HK-2 (cell line): Measurements from ENCODE around the gene NRG3.
A peak's percentile ranks its signal among the peaks of the same experiment; 100 is the strongest.

Experiments
- DNase-seq: peaks from one replicate; pipeline ENCODE4 v3.0.0-alpha.2; 2018; ENCODE audit not compliant: unreplicated experiment

NRG3 gene

GRCh38 chr10:82221056-82221455, 346.1 kb downstream of the NRG3 start:
- no peak for DNase-seq

GRCh38 chr10:82221601-82222149, 346.7 kb downstream of the NRG3 start:
- DNase-seq = no peak

- DNase-seq = no peak
Observed at GRCh38 chr10:82228701-82229100, 353.7 kb downstream of the NRG3 start.

GRCh38 chr10:82234173-82234572, 359.2 kb downstream of the NRG3 start:
- no peak for DNase-seq

GRCh38 chr10:82236084-82236731, 361.2 kb downstream of the NRG3 start:
- no peak for DNase-seq

- no peak for DNase-seq
Observed at GRCh38 chr10:82238291-82238690, 363.3 kb downstream of the NRG3 start.

GRCh38 chr10:82240408-82240807, 365.4 kb downstream of the NRG3 start:
- DNase-seq = no peak

GRCh38 chr10:82242778-82243177, 367.8 kb downstream of the NRG3 start:
- no peak for DNase-seq

GRCh38 chr10:82245157-82245556, 370.2 kb downstream of the NRG3 start:
- DNase-seq = no peak

GRCh38 chr10:82245906-82246560, 371.0 kb downstream of the NRG3 start:
- DNase-seq = no peak

GRCh38 chr10:82249141-82249540, 374.1 kb downstream of the NRG3 start:
- DNase-seq = no peak

- no peak for DNase-seq
Observed at GRCh38 chr10:82251222-82251906, 376.4 kb downstream of the NRG3 start.

GRCh38 chr10:82252081-82252480, 377.1 kb downstream of the NRG3 start:
- no peak for DNase-seq

GRCh38 chr10:82254237-82254636, 379.2 kb downstream of the NRG3 start:
- DNase-seq = no peak

GRCh38 chr10:82256275-82256674, 381.3 kb downstream of the NRG3 start:
- no peak for DNase-seq

- peak; percentile 6 for DNase-seq
Observed at GRCh38 chr10:82266438-82266837, 391.4 kb downstream of the NRG3 start.

GRCh38 chr10:82267014-82267413, 392.0 kb downstream of the NRG3 start:
- DNase-seq = no peak

GRCh38 chr10:82267465-82267864, 392.5 kb downstream of the NRG3 start:
- no peak for DNase-seq

- DNase-seq = no peak
Observed at GRCh38 chr10:82267960-82268359, 393.0 kb downstream of the NRG3 start.

GRCh38 chr10:82277591-82277990, 402.6 kb downstream of the NRG3 start:
- no peak for DNase-seq

GRCh38 chr10:82278401-82279182, 403.6 kb downstream of the NRG3 start:
- DNase-seq = no peak
